Calu3 (cell line): ENCODE results near the gene FGGY. TPM values are rescaled to one million over a fixed set of nuclear protein-coding genes. Genes with fewer than 3 reads are reported as not detected.

Experiments
- BruUV-seq: library from RNA; stranded (reverse); fragments of 400-500 nt; replicated peaks from 2 replicates; lab custom pipeline; 2021; lab: Mats Ljungman, UMichigan
- CTCF ChIA-PET: fragments of 300-600 bp; sonication (Branson Sonifier 250); formaldehyde crosslinking; loops from one replicate; lab custom pipeline; 2022; ENCODE audit warnings: antibody characterized with exemption; lab: Charles Lee
- DNase-seq: peaks from one replicate; pipeline ENCODE4 v3.0.0; 2022
- H3K27ac Mint-ChIP-seq: one replicate; pipeline ENCODE4 v1.8.0; 2022; ENCODE audit warnings: mixed read lengths; ENCODE audit not compliant: unreplicated experiment
- H3K27me3 Mint-ChIP-seq: one replicate; pipeline ENCODE4 v1.8.0; 2022; ENCODE audit warnings: mixed read lengths; ENCODE audit not compliant: unreplicated experiment
- H3K36me3 Mint-ChIP-seq: one replicate; pipeline ENCODE4 v1.8.0; 2022; ENCODE audit warnings: mild to moderate bottlenecking, moderate library complexity, mixed read lengths; ENCODE audit not compliant: insufficient read depth, unreplicated experiment
- H3K4me1 Mint-ChIP-seq: one replicate; pipeline ENCODE4 v1.8.0; 2022; ENCODE audit warnings: mild to moderate bottlenecking, low read depth, mixed read lengths; ENCODE audit not compliant: unreplicated experiment
- H3K4me3 Mint-ChIP-seq: one replicate; pipeline ENCODE4 v1.8.0; 2022; ENCODE audit warnings: mild to moderate bottlenecking, low read depth, moderate library complexity, mixed read lengths; ENCODE audit not compliant: unreplicated experiment
- H3K9me3 Mint-ChIP-seq: one replicate; pipeline ENCODE4 v1.8.0; 2022; ENCODE audit warnings: low read depth, mixed read lengths; ENCODE audit not compliant: unreplicated experiment
- CTCF ChIP-seq: fragments of 200-600 bp; IDR thresholded peaks from one replicate; pipeline ENCODE4 v1.8.0; 2022; ENCODE audit warnings: antibody characterized with exemption; ENCODE audit not compliant: unreplicated experiment
- intact Hi-C: fragments of 100-400 bp; cut with micrococcal nuclease; formaldehyde crosslinking; loops from one replicate; pipeline ENCODE4 v1.10.0; 2022; ENCODE audit not compliant: unreplicated experiment
- total RNA-seq: library from RNA; stranded (reverse); gene quantifications from 2 replicates; pipeline ENCODE4 v1.2.3, GENCODE V29; 2022

The FGGY gene
- total RNA-seq, 1 experiment from 2014 or later: 11.1 TPM

GRCh38 chr1:59390307-59390706 is 93.4 kb downstream of the FGGY start:
- H3K4me1 Mint-ChIP-seq: no peaks in the 10 kb centered on the region
- intact Hi-C loops: no loop called here
- H3K27ac Mint-ChIP-seq: no peak overlapping the region
- no TSS peak for BruUV-seq
- DNase-seq: no peak
- CTCF ChIA-PET: interaction anchor here (0.6 kb wide), 1 partner anchor 366 kb away, joined by 6 read pairs; no protein-coding TSS in a partner anchor
- no peak overlapping the region for H3K4me3 Mint-ChIP-seq
- no peaks in the 10 kb centered on the region for H3K9me3 Mint-ChIP-seq
- no peak for TF ChIP-seq CTCF
- H3K27me3 Mint-ChIP-seq: no peaks in the 10 kb centered on the region
- no peaks in the 10 kb centered on the region for H3K36me3 Mint-ChIP-seq

GRCh38 chr1:59391212-59392179 is 94.6 kb downstream of the FGGY start:
- no peaks in the 10 kb centered on the region for H3K4me1 Mint-ChIP-seq
- TF ChIP-seq CTCF: no peak
- H3K9me3 Mint-ChIP-seq: no peaks in the 10 kb centered on the region
- DNase-seq: no peak
- no peak overlapping the region for H3K4me3 Mint-ChIP-seq
- no TSS peak for BruUV-seq
- intact Hi-C loops: no loop called here
- CTCF ChIA-PET: no interaction called here
- H3K27me3 Mint-ChIP-seq: no peaks in the 10 kb centered on the region
- H3K27ac Mint-ChIP-seq: no peak overlapping the region
- H3K36me3 Mint-ChIP-seq: no peaks in the 10 kb centered on the region

GRCh38 chr1:59393211-59394180 is 96.6 kb downstream of the FGGY start:
- H3K4me1 Mint-ChIP-seq: no peaks in the 10 kb centered on the region
- no peak for TF ChIP-seq CTCF
- no peak overlapping the region for H3K27ac Mint-ChIP-seq
- intact Hi-C loops: no loop called here
- no TSS peak for BruUV-seq
- no peak overlapping the region for H3K4me3 Mint-ChIP-seq
- no peaks in the 10 kb centered on the region for H3K36me3 Mint-ChIP-seq
- DNase-seq: no peak
- no peaks in the 10 kb centered on the region for H3K27me3 Mint-ChIP-seq
- CTCF ChIA-PET: no interaction called here
- H3K9me3 Mint-ChIP-seq: no peaks in the 10 kb centered on the region

GRCh38 chr1:59394706-59395425 is 98.0 kb downstream of the FGGY start:
- TF ChIP-seq CTCF: no peak
- no TSS peak for BruUV-seq
- no peak overlapping the region for H3K27ac Mint-ChIP-seq
- H3K27me3 Mint-ChIP-seq: no peaks in the 10 kb centered on the region
- no peaks in the 10 kb centered on the region for H3K36me3 Mint-ChIP-seq
- intact Hi-C loops: no loop called here
- CTCF ChIA-PET: no interaction called here
- H3K4me1 Mint-ChIP-seq: no peaks in the 10 kb centered on the region
- H3K9me3 Mint-ChIP-seq: no peaks in the 10 kb centered on the region
- H3K4me3 Mint-ChIP-seq: no peak overlapping the region
- no peak for DNase-seq
